Measurements from ENCODE around the gene PLIN4. TPM values are rescaled to one million over a fixed set of nuclear protein-coding genes. Genes with fewer than 3 reads are reported as not detected.
A peak's percentile ranks its signal among the peaks of the same experiment; 100 is the strongest.

The PLIN4 gene
- total and polyA plus RNA-seq, 10 donors: 0.27 to 10.2 (median 2.1) TPM

DNA sequence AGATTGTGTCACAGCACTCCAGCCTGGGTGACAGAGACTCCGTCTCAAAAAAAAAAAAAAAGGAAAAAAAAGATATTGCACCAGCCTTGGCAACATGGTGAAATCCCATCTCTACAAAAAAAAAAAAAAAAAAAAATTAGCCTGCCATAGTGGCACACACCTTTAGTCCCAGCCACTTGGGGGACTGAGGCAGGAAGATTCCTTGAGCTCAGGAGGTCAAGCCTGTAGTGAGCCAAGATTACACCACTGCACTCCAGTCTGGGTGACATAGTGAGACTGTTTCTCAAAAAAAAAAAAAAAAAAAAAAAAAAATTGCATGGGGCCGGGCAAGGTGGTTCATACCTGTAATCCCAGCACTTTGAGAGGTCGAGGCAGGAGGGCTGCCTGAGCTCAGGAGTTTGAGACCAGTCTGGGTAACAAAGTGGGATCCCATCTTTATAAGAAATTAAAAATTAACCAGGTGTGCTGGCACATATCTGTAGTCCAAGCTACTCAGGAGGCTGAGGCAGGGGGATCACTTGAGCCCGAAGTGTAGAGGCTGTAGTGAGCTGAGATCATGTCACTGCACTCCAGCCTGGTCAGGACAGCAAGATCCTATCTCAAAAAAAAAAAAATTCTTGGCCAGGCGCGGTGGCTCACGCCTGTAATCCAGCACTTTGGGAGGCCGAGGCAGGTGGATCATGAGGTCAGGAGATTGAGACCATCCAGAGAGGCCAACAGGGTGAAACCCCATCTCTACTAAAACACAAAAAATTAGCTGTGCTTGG is 53.3 kb downstream of the PLIN4 start:
- no peak overlapping the region for H3K4me3 ChIP-seq
- DNase-seq: no peak
- intact Hi-C loops (cut with DNase I; ENCODE audit: low total_unique reads): no loop called here
- no peaks in the 10 kb centered on the region for H3K27me3 ChIP-seq (replicated peaks in 1 of 7)
- H3K36me3 ChIP-seq: no peaks in the 10 kb centered on the region
- WGBS, 5 donors: 83 to 90% (median 89%) methylated on average over 8 of the region's 8 CpGs
- no peaks in the 10 kb centered on the region for H3K4me1 ChIP-seq
- no peaks in the 10 kb centered on the region for H3K9me3 ChIP-seq
- H3K27ac ChIP-seq: no peak overlapping the region
- TF ChIP-seq, protein P1, sequence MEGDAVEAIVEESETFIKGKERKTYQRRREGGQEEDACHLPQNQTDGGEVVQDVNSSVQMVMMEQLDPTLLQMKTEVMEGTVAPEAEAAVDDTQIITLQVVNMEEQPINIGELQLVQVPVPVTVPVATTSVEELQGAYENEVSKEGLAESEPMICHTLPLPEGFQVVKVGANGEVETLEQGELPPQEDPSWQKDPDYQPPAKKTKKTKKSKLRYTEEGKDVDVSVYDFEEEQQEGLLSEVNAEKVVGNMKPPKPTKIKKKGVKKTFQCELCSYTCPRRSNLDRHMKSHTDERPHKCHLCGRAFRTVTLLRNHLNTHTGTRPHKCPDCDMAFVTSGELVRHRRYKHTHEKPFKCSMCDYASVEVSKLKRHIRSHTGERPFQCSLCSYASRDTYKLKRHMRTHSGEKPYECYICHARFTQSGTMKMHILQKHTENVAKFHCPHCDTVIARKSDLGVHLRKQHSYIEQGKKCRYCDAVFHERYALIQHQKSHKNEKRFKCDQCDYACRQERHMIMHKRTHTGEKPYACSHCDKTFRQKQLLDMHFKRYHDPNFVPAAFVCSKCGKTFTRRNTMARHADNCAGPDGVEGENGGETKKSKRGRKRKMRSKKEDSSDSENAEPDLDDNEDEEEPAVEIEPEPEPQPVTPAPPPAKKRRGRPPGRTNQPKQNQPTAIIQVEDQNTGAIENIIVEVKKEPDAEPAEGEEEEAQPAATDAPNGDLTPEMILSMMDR (IDR thresholded peaks at IDR 0.05 in 8 of 11, conservative IDR thresholded peaks at IDR 0.05 in 3 of 11): no peak

DNA sequence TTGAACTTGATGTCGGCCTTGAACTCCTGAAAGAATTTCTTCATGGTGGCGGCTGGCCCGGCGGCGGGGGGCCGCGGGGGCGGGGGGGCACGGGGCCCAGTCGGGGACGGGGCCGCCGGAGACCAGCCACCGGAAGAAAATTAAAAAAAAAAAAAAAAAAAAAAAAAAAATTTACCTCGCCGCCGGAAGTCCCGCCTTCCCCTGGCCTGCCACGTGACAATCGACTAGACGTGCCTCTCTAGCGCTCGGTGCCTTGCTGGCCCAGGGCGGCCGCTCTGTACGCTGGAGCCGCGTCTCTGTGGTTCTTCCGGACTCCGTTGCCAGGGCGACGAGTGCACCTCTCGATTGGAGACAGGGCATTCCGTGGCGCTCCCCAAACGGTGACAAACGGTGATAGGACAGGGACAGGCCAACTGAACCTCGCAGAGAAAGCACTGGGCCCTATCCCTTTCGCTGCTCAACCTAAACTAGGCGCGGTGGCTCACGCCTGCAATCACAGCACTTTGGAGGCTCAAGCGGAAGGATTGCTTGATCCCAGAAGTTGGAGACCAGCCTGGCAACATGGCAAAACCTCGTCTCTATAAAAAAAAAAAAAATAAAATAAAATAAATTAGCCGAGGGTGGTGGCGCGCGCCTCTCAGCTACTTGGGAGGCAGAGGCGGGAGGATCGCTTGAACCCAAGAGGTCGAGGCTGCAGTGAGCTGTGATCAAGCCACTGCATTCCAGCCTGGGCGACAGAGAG is 60.5 kb downstream of the PLIN4 start, which contains the start of gene UBXN6:
Gene UBXN6 (minus strand): TSS at position 141 of the 742 bp plus-strand sequence. CDS start 97 bp downstream, at position 44.
- intact Hi-C loops (cut with DNase I; ENCODE audit: low total_unique reads): no loop called here
- Histone ChIP-seq H3K9me3 (no peaks in the 10 kb centered on the region), H3K36me3 (peaks cover 2 to 27% (median 15%) of the 10 kb centered on the region in 6 donors), H3K4me1 (peaks cover 0 to 38% (median 29%) of the 10 kb centered on the region in 6 donors), H3K27me3 (replicated peaks in 1 of 7) (no peaks in the 10 kb centered on the region), H3K4me3 (peak within 1 kb of the TSS; percentile 57 to 82 (median 66)), H3K27ac (peak within 1 kb of the TSS in 7 of 8 donors; percentile 64 to 94 (median 89))
- DNase-seq: peak; percentile 100
- TF ChIP-seq POLR2A (IDR thresholded peaks at IDR 0.05) (no peak), POLR2AphosphoS5 (IDR thresholded peaks at IDR 0.05) (peak; percentile 79 to 89 (median 82))
- TF ChIP-seq, protein P1 (IDR thresholded peaks at IDR 0.05 in 8 of 11, conservative IDR thresholded peaks at IDR 0.05 in 3 of 11): peak in 8 of 11 experiments; percentile 13 to 58 (median 44)
- WGBS, 5 donors: 11 to 17% (median 13%) methylated on average over 38 to 52 of the region's 52 CpGs

DNA sequence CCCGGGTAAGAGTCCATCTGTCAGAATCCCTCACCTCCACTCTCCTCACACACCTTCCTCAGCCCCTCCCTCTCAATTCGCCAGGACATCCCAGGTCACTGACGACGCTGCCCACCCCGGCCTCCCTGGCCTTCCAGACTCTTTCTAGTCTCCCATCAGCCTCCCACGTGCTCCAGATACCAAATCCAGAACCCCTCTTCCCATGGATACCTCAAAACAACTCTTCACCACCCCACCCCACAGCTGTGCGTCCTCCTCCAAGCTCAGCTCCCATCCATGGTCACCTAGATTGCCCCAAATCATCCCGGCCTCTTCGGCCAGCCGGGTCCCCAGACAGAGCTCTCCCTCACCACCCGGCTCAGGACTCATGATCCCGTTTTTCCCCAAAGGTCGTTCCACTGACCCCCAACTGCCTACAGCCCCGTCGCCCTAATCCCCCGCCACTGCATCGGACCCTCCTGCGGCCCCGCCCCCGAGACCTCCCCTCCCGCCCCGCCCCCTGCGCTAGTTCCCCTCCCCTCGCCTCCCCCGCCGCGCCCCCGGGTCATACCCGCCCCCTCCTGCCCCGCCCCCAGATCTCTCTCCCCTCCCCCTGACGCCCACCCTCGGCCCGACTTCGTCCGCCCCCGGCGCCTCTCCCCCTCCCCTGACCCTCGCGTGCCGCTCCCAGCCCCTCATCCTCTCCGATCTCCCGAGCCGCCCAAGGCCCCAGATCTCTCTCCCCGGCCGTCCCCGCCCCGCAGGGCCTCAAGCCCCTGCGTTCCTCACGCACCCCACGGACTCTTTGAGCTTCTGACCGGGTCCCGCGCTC is 61.2 kb downstream of the PLIN4 start:
- H3K4me3 ChIP-seq: peak overlapping the region; percentile 57 to 82 (median 66)
- no peaks in the 10 kb centered on the region for H3K27me3 ChIP-seq (replicated peaks in 1 of 7)
- TF ChIP-seq, protein P1 (IDR thresholded peaks at IDR 0.05 in 8 of 11, conservative IDR thresholded peaks at IDR 0.05 in 3 of 11): no peak
- no peak for TF ChIP-seq POLR2AphosphoS5 (IDR thresholded peaks at IDR 0.05)
- TF ChIP-seq POLR2A (IDR thresholded peaks at IDR 0.05): no peak
- WGBS, 5 donors: 1 to 3% (median 2%) methylated on average over 35 to 50 of the region's 53 CpGs
- H3K4me1 ChIP-seq: peaks cover 0 to 38% (median 29%) of the 10 kb centered on the region in 6 donors
- peak; percentile 79 for DNase-seq
- intact Hi-C loops (cut with DNase I; ENCODE audit: low total_unique reads): no loop called here
- H3K27ac ChIP-seq: peak overlapping the region in 7 of 8 donors; percentile 64 to 94 (median 89)
- peaks cover 3 to 34% (median 23%) of the 10 kb centered on the region in 6 donors for H3K36me3 ChIP-seq
- no peaks in the 10 kb centered on the region for H3K9me3 ChIP-seq
